GM06990 (cell line): ENCODE measurements around the gene COL27A1.

Source experiments
- DNase-seq: peaks from one replicate; pipeline ENCODE4 v3.0.0-alpha.2; 2011; ENCODE audit not compliant: insufficient read length; ENCODE audit errors: extremely low read depth
- H3K27me3 ChIP-seq: replicated peaks from 2 replicates; pipeline ENCODE4 v1.6.0; 2011; ENCODE audit warnings: low read length; ENCODE audit not compliant: control insufficient read depth, insufficient read depth
- H3K36me3 ChIP-seq: 2 replicates; pipeline ENCODE4 v1.5.1; 2011; ENCODE audit warnings: low read length; ENCODE audit not compliant: control insufficient read depth, insufficient read depth
- H3K4me3 ChIP-seq: replicated peaks from 2 replicates; pipeline ENCODE4 v1.5.1; 2011; ENCODE audit warnings: low read depth, mild to moderate bottlenecking, control low read depth, low read length
- CTCF ChIP-seq: IDR thresholded peaks from 2 replicates; pipeline ENCODE4 v1.5.1; 2011; ENCODE audit warnings: low read length, control low read depth, mild to moderate bottlenecking, inconsistent platforms; ENCODE audit not compliant: insufficient read depth, poor library complexity, severe bottlenecking

The COL27A1 gene

GRCh38 chr9:114174557-114174875 is 19.2 kb downstream of the COL27A1 start:
- Histone ChIP-seq H3K4me3 (no peak overlapping the region), H3K27me3 (no peaks in the 10 kb centered on the region; the same call in none of the 2 replicates), H3K36me3 (no peaks in the 10 kb centered on the region)
- no peak for TF ChIP-seq CTCF
- no peak for DNase-seq

GRCh38 chr9:114174876-114175771 is 19.8 kb downstream of the COL27A1 start:
- no peak for TF ChIP-seq CTCF
- no peaks in the 10 kb centered on the region; the same call in none of the 2 replicates for H3K27me3 ChIP-seq
- H3K4me3 ChIP-seq: no peak overlapping the region
- no peaks in the 10 kb centered on the region for H3K36me3 ChIP-seq
- DNase-seq: no peak

- no peak for TF ChIP-seq CTCF
- no peak overlapping the region for H3K4me3 ChIP-seq
- no peak for DNase-seq
Measured at GRCh38 chr9:114176624-114177291, 21.4 kb downstream of the COL27A1 start.

GRCh38 chr9:114177423-114178064 is 22.2 kb downstream of the COL27A1 start:
- no peak for DNase-seq
- Histone ChIP-seq H3K4me3 (no peak overlapping the region), H3K36me3 (no peaks in the 10 kb centered on the region), H3K27me3 (peaks cover 3% of the 10 kb centered on the region)
- TF ChIP-seq CTCF: no peak

More at GRCh38 chr9:114176624-114177291, 21.4 kb downstream of the COL27A1 start:
- Histone ChIP-seq H3K27me3 (peaks cover 3% of the 10 kb centered on the region), H3K36me3 (no peaks in the 10 kb centered on the region)

GRCh38 chr9:114178076-114178475 is 22.7 kb downstream of the COL27A1 start:
- no peaks in the 10 kb centered on the region for H3K36me3 ChIP-seq
- peaks cover 3% of the 10 kb centered on the region for H3K27me3 ChIP-seq
- no peak overlapping the region for H3K4me3 ChIP-seq
- DNase-seq: no peak
- no peak for TF ChIP-seq CTCF
